NCI-H2196 treated with DMSO at 0.1 percent for 48 hours (cell line): ENCODE data around the gene ERLIN1.

ENCODE experiments used
- DNase-seq: peaks from one replicate; lab custom pipeline; 2025; ENCODE audit not compliant: unreplicated experiment; lab: John Stamatoyannopoulos, UW

ERLIN1 gene

GRCh38 chr10:100173035-100173434, 12.8 kb downstream of the ERLIN1 start:
- no peak for DNase-seq

- no peak for DNase-seq
Measured at GRCh38 chr10:100172349-100172748, 13.5 kb downstream of the ERLIN1 start.

GRCh38 chr10:100168313-100168643, 17.6 kb downstream of the ERLIN1 start:
- DNase-seq, result no peak

- no peak for DNase-seq
Measured at GRCh38 chr10:100167553-100168312, 18.1 kb downstream of the ERLIN1 start.

- no peak for DNase-seq
Measured at GRCh38 chr10:100163704-100164621, 21.9 kb downstream of the ERLIN1 start.

- no peak for DNase-seq
Measured at GRCh38 chr10:100162696-100163095, 23.1 kb downstream of the ERLIN1 start.

- no peak for DNase-seq
Measured at GRCh38 chr10:100158044-100158805, 27.6 kb downstream of the ERLIN1 start.

- DNase-seq, result no peak
Measured at GRCh38 chr10:100157156-100157555, 28.7 kb downstream of the ERLIN1 start.

GRCh38 chr10:100155936-100156335, 29.9 kb downstream of the ERLIN1 start:
- DNase-seq, result no peak

GRCh38 chr10:100154666-100155065, 31.2 kb downstream of the ERLIN1 start:
- DNase-seq, result no peak

- DNase-seq, result no peak
Measured at GRCh38 chr10:100153239-100153825, 32.5 kb downstream of the ERLIN1 start.

- DNase-seq, result no peak
Measured at GRCh38 chr10:100151723-100152300, 34.0 kb downstream of the ERLIN1 start.

- DNase-seq, result no peak
Measured at GRCh38 chr10:100148353-100149211, 37.2 kb downstream of the ERLIN1 start.

- DNase-seq, result no peak
Measured at GRCh38 chr10:100146875-100147650, 38.8 kb downstream of the ERLIN1 start.

- DNase-seq, result no peak
Measured at GRCh38 chr10:100146398-100146797, 39.4 kb downstream of the ERLIN1 start.

- no peak for DNase-seq
Measured at GRCh38 chr10:100143756-100144155, 42.1 kb downstream of the ERLIN1 start.

GRCh38 chr10:100141446-100142087, 44.3 kb downstream of the ERLIN1 start:
- no peak for DNase-seq

- DNase-seq, result no peak
Measured at GRCh38 chr10:100140070-100140469, 45.8 kb downstream of the ERLIN1 start.
